Neural cell (in vitro differentiated cells): Measurements from ENCODE around the gene MYBPC2. TPM values are rescaled to one million over a fixed set of nuclear protein-coding genes. Genes with fewer than 3 reads are reported as not detected.

Source experiments
- H2AFZ ChIP-seq: fragments of 200-600, 300-800 bp; sonication (generic), shearing (Covaris generic); 2 replicates; pipeline ENCODE4 v1.6.0; 2014; ENCODE audit warnings: low read depth, mild to moderate bottlenecking, antibody characterized with exemption, low read length, moderate library complexity
- H3F3A ChIP-seq: fragments of 200-600 bp; shearing (Covaris generic); 2 replicates; pipeline ENCODE4 v1.6.1; 2016; ENCODE audit warnings: mild to moderate bottlenecking, moderate library complexity, mixed read lengths, antibody characterized with exemption, low read length; ENCODE audit not compliant: insufficient read depth, poor library complexity, severe bottlenecking
- H3K27ac ChIP-seq: fragments of 200-600, 300-800 bp; sonication (generic), shearing (Covaris generic); 2 replicates; pipeline ENCODE4 v1.5.1; 2014; ENCODE audit warnings: mild to moderate bottlenecking, low read length, moderate library complexity
- H3K27me3 ChIP-seq: fragments of 300-800, 200-600 bp; sonication (generic), shearing (Covaris generic); 2 replicates; pipeline ENCODE4 v1.6.0; 2014; ENCODE audit warnings: mild to moderate bottlenecking, low read depth, low read length, moderate library complexity; ENCODE audit not compliant: insufficient read depth
- H3K36me3 ChIP-seq: fragments of 300-800, 200-600 bp; sonication (generic), shearing (Covaris generic); 2 replicates; pipeline ENCODE4 v1.5.1; 2014; ENCODE audit warnings: mild to moderate bottlenecking, antibody characterized with exemption, low read length, moderate library complexity; ENCODE audit not compliant: insufficient read depth
- H3K4me2 ChIP-seq: fragments of 300-800, 200-600 bp; sonication (generic), shearing (Covaris generic); 2 replicates; pipeline ENCODE4 v1.6.0; 2014; ENCODE audit warnings: mild to moderate bottlenecking, low read length
- H3K4me3 ChIP-seq: fragments of 300-800, 200-600 bp; sonication (generic), shearing (Covaris generic); 2 replicates; pipeline ENCODE4 v1.5.1; 2014; ENCODE audit warnings: mild to moderate bottlenecking, low read length, moderate library complexity
- H3K79me2 ChIP-seq: fragments of 200-600 bp; shearing (Covaris generic); replicated peaks from 2 replicates; pipeline ENCODE4 v1.6.0; 2014; ENCODE audit warnings: mild to moderate bottlenecking, low read length, moderate library complexity; ENCODE audit not compliant: insufficient read depth
- H3K9ac ChIP-seq: fragments of 300-800, 200-600 bp; sonication (generic), shearing (Covaris generic); 2 replicates; pipeline ENCODE4 v1.6.1; 2016; ENCODE audit warnings: mild to moderate bottlenecking, low read length, mixed read lengths
- H3K9me2 ChIP-seq: fragments of 200-600 bp; shearing (Covaris generic); 2 replicates; pipeline ENCODE4 v1.6.1; 2016; ENCODE audit warnings: mild to moderate bottlenecking, low read length, mixed read lengths; ENCODE audit not compliant: insufficient read depth
- H3K9me3 ChIP-seq: fragments of 200-600, 300-800 bp; sonication (generic), shearing (Covaris generic); 2 replicates; pipeline ENCODE4 v1.6.1; 2016; ENCODE audit warnings: mild to moderate bottlenecking, mixed run types, low read length, moderate library complexity, mixed read lengths
- H4K20me1 ChIP-seq: fragments of 200-600 bp; shearing (Covaris generic); 2 replicates; pipeline ENCODE4 v1.6.1; 2016; ENCODE audit warnings: mild to moderate bottlenecking, mixed run types; ENCODE audit not compliant: insufficient read depth
- CTCF ChIP-seq: fragments of 450-650 bp; IDR thresholded peaks from 2 replicates; pipeline ENCODE4 v1.5.1; 2014; ENCODE audit warnings: antibody characterized with exemption, mild to moderate bottlenecking, moderate library complexity; ENCODE audit not compliant: poor library complexity, severe bottlenecking
- EP300 ChIP-seq: fragments of 450-650 bp; conservative IDR thresholded peaks from 2 replicates; pipeline ENCODE4 v1.6.1; 2014; ENCODE audit warnings: antibody characterized with exemption, mild to moderate bottlenecking, moderate library complexity; ENCODE audit not compliant: poor library complexity, severe bottlenecking
- EZH2 ChIP-seq: fragments of 200-600, 300-800 bp; shearing (Covaris generic), sonication (generic); IDR thresholded peaks from 2 replicates; pipeline ENCODE4 v1.6.1; 2014; ENCODE audit warnings: antibody characterized with exemption, low read length, borderline replicate concordance, mild to moderate bottlenecking; ENCODE audit not compliant: insufficient read depth, poor library complexity, severe bottlenecking
- MXI1 ChIP-seq: fragments of 450-650 bp; conservative IDR thresholded peaks from 2 replicates; pipeline ENCODE4 v1.6.1; 2014; ENCODE audit warnings: antibody characterized with exemption, mild to moderate bottlenecking; ENCODE audit not compliant: poor library complexity, severe bottlenecking
- POLR2AphosphoS5 ChIP-seq: IDR thresholded peaks from 2 replicates; pipeline ENCODE4 v1.6.1; 2012
- RAD21 ChIP-seq: fragments of 450-650 bp; conservative IDR thresholded peaks from 2 replicates; pipeline ENCODE4 v1.6.1; 2014; ENCODE audit warnings: antibody characterized with exemption, mild to moderate bottlenecking, moderate library complexity
- REST ChIP-seq: IDR thresholded peaks from 2 replicates; pipeline ENCODE4 v1.6.1; 2012; ENCODE audit warnings: borderline replicate concordance
- SMC3 ChIP-seq: fragments of 450-650 bp; conservative IDR thresholded peaks from 2 replicates; pipeline ENCODE4 v1.6.1; 2014; ENCODE audit warnings: antibody characterized with exemption, mild to moderate bottlenecking, moderate library complexity; ENCODE audit not compliant: poor library complexity
- TAF1 ChIP-seq: IDR thresholded peaks from 2 replicates; pipeline ENCODE4 v1.6.1; 2012; ENCODE audit warnings: low read depth
- polyA plus RNA-seq: library from polyadenylated mRNA; depleted of rRNA; stranded (reverse); fragments of >200 nt; gene quantifications from 2 replicates; pipeline ENCODE4 v1.2.3, GENCODE V29; 2014

The MYBPC2 gene
- polyA plus RNA-seq, 1 donor from 2014 or later = not detected

GRCh38 chr19:50394017-50394416 is 38.7 kb upstream of the MYBPC2 start:
- TF ChIP-seq EP300 (no peak), REST (no peak), RAD21 (no peak), POLR2AphosphoS5 (no peak), SMC3 (no peak), TAF1 (no peak), CTCF (no peak), MXI1 (no peak), EZH2 (no peak)
- Histone ChIP-seq H3K4me2 (no peak overlapping the region), H3K27ac (no peak overlapping the region), H3K9me3 (no peaks in the 10 kb centered on the region), H3K9me2 (no peaks in the 10 kb centered on the region), H3F3A (no peaks in the 10 kb centered on the region), H3K4me3 (no peak overlapping the region), H2AFZ (no peak overlapping the region), H3K36me3 (no peaks in the 10 kb centered on the region), H3K27me3 (no peaks in the 10 kb centered on the region), H4K20me1 (no peaks in the 10 kb centered on the region), H3K9ac (no peak overlapping the region), H3K79me2 (no peaks in the 10 kb centered on the region)

GRCh38 chr19:50398675-50399367 is 33.9 kb upstream of the MYBPC2 start:
- no peaks in the 10 kb centered on the region for H3K9me2 ChIP-seq
- H3F3A ChIP-seq = no peaks in the 10 kb centered on the region
- no peaks in the 10 kb centered on the region for H4K20me1 ChIP-seq
- H3K79me2 ChIP-seq = no peaks in the 10 kb centered on the region
- TF ChIP-seq EZH2 (no peak), RAD21 (no peak), TAF1 (no peak), POLR2AphosphoS5 (no peak), CTCF (no peak), EP300 (no peak), REST (no peak), MXI1 (no peak), SMC3 (no peak)
- no peak overlapping the region for H2AFZ ChIP-seq
- no peaks in the 10 kb centered on the region for H3K36me3 ChIP-seq
- H3K27me3 ChIP-seq = no peaks in the 10 kb centered on the region
- no peak overlapping the region for H3K9ac ChIP-seq
- no peak overlapping the region for H3K4me2 ChIP-seq
- H3K27ac ChIP-seq = no peak overlapping the region
- H3K9me3 ChIP-seq = no peaks in the 10 kb centered on the region
- no peak overlapping the region for H3K4me3 ChIP-seq
